ENCODE data around the gene SMIM5.

The SMIM5 gene

GRCh38 chr17:75595284-75595919 is 37.8 kb upstream of the SMIM5 start:
- no peak overlapping the region for H2BK120ac ChIP-seq (ENCODE audit: low read depth, low read length)
- H3K27me3 ChIP-seq (ENCODE audit: control insufficient read depth in 1 of 2, insufficient read depth in 1 of 2, low read length in 2 of 2): peaks cover 21 to 44% of the 10 kb centered on the region in 2 experiments
- no peak overlapping the region for H3K4me3 ChIP-seq (ENCODE audit: insufficient read depth in 1 of 2, low read depth in 1 of 2, low read length in 2 of 2)
- WGBS: 81% methylated on average over 13 of the region's 13 CpGs
- H3K14ac ChIP-seq (ENCODE audit: low read length in 2 of 2): no peak overlapping the region
- H2BK15ac ChIP-seq (ENCODE audit: low read depth, poor library complexity, severe bottlenecking): no peak overlapping the region
- no peak overlapping the region for H2BK12ac ChIP-seq (ENCODE audit: low read length in 2 of 2)
- H3K79me1 ChIP-seq (replicated peaks; ENCODE audit: low read length, poor library complexity, severe bottlenecking): no peaks in the 10 kb centered on the region
- H3K4me2 ChIP-seq (ENCODE audit: low read length, poor library complexity, severe bottlenecking): no peak overlapping the region
- no peak overlapping the region for H3K9ac ChIP-seq (ENCODE audit: low read length)
- no peaks in the 10 kb centered on the region for H3K36me3 ChIP-seq (ENCODE audit: control insufficient read depth in 1 of 2, insufficient read depth in 2 of 2, low read depth in 1 of 2, low read length in 2 of 2)
- no peak overlapping the region for H3K4ac ChIP-seq (ENCODE audit: low read depth in 1 of 2, low read length in 2 of 2)
- no peak for DNase-seq
- H2AK5ac ChIP-seq (ENCODE audit: low read length, severe bottlenecking): no peak overlapping the region
- H3K23ac ChIP-seq (ENCODE audit: low read length in 2 of 2): no peak overlapping the region
- no peaks in the 10 kb centered on the region for H3K9me3 ChIP-seq (ENCODE audit: control insufficient read depth, low read length)
- no peak overlapping the region for H4K91ac ChIP-seq (ENCODE audit: low read length)
- no peak overlapping the region for H3K18ac ChIP-seq (ENCODE audit: low read depth in 1 of 2, low read length in 2 of 2)
- H3K4me1 ChIP-seq (ENCODE audit: control insufficient read depth, insufficient read depth, low read depth, low read length): peaks cover 3% of the 10 kb centered on the region
- no peak overlapping the region for H2AFZ ChIP-seq (ENCODE audit: low read depth, low read length)
- H2BK5ac ChIP-seq (ENCODE audit: low read depth, low read length, poor library complexity, severe bottlenecking): no peak overlapping the region
- H4K8ac ChIP-seq (ENCODE audit: low read length): no peak overlapping the region
- no peak overlapping the region for H3K27ac ChIP-seq (ENCODE audit: low read length, poor library complexity, severe bottlenecking)

- Histone ChIP-seq H3K9ac (ENCODE audit: low read length) (no peak overlapping the region), H3K27me3 (ENCODE audit: control insufficient read depth in 1 of 2, insufficient read depth in 1 of 2, low read length in 2 of 2) (peaks cover 21 to 39% of the 10 kb centered on the region in 2 experiments), H3K4ac (ENCODE audit: low read depth in 1 of 2, low read length in 2 of 2) (no peak overlapping the region), H4K91ac (ENCODE audit: low read length) (no peak overlapping the region), H3K18ac (ENCODE audit: low read depth in 1 of 2, low read length in 2 of 2) (no peak overlapping the region), H3K9me3 (ENCODE audit: control insufficient read depth, low read length) (no peaks in the 10 kb centered on the region), H4K8ac (ENCODE audit: low read length) (no peak overlapping the region), H3K14ac (ENCODE audit: low read length in 2 of 2) (no peak overlapping the region), H2AK5ac (ENCODE audit: low read length, severe bottlenecking) (no peak overlapping the region), H3K4me1 (ENCODE audit: control insufficient read depth, insufficient read depth, low read depth, low read length) (peaks cover 5% of the 10 kb centered on the region), H2BK12ac (ENCODE audit: low read length in 2 of 2) (no peak overlapping the region), H3K36me3 (ENCODE audit: control insufficient read depth in 1 of 2, insufficient read depth in 2 of 2, low read depth in 1 of 2, low read length in 2 of 2) (no peaks in the 10 kb centered on the region), H3K23ac (ENCODE audit: low read length in 2 of 2) (no peak overlapping the region), H2BK120ac (ENCODE audit: low read depth, low read length) (no peak overlapping the region), H3K4me2 (ENCODE audit: low read length, poor library complexity, severe bottlenecking) (no peak overlapping the region), H2BK15ac (ENCODE audit: low read depth, poor library complexity, severe bottlenecking) (no peak overlapping the region), H3K4me3 (ENCODE audit: insufficient read depth in 1 of 2, low read depth in 1 of 2, low read length in 2 of 2) (no peak overlapping the region), H2AFZ (ENCODE audit: low read depth, low read length) (no peak overlapping the region), H2BK5ac (ENCODE audit: low read depth, low read length, poor library complexity, severe bottlenecking) (no peak overlapping the region), H3K79me1 (replicated peaks; ENCODE audit: low read length, poor library complexity, severe bottlenecking) (no peaks in the 10 kb centered on the region), H3K27ac (ENCODE audit: low read length, poor library complexity, severe bottlenecking) (no peak overlapping the region)
- WGBS: 89% methylated on average over 6 of the region's 6 CpGs
- no peak for DNase-seq
Measured at GRCh38 chr17:75595920-75596313, 37.3 kb upstream of the SMIM5 start.

GRCh38 chr17:75596320-75597087 is 36.7 kb upstream of the SMIM5 start:
- Histone ChIP-seq H2BK5ac (ENCODE audit: low read depth, low read length, poor library complexity, severe bottlenecking) (no peak overlapping the region), H3K4me1 (ENCODE audit: control insufficient read depth, insufficient read depth, low read depth, low read length) (peaks cover 8% of the 10 kb centered on the region), H3K27me3 (ENCODE audit: control insufficient read depth in 1 of 2, insufficient read depth in 1 of 2, low read length in 2 of 2) (peaks cover 21 to 40% of the 10 kb centered on the region in 2 experiments), H3K4me3 (ENCODE audit: insufficient read depth in 1 of 2, low read depth in 1 of 2, low read length in 2 of 2) (no peak overlapping the region), H3K9ac (ENCODE audit: low read length) (no peak overlapping the region), H4K8ac (ENCODE audit: low read length) (no peak overlapping the region), H2BK15ac (ENCODE audit: low read depth, poor library complexity, severe bottlenecking) (no peak overlapping the region), H2AFZ (ENCODE audit: low read depth, low read length) (no peak overlapping the region), H3K14ac (ENCODE audit: low read length in 2 of 2) (no peak overlapping the region), H2AK5ac (ENCODE audit: low read length, severe bottlenecking) (no peak overlapping the region), H4K91ac (ENCODE audit: low read length) (no peak overlapping the region), H3K23ac (ENCODE audit: low read length in 2 of 2) (no peak overlapping the region), H3K18ac (ENCODE audit: low read depth in 1 of 2, low read length in 2 of 2) (no peak overlapping the region), H2BK12ac (ENCODE audit: low read length in 2 of 2) (no peak overlapping the region), H3K4ac (ENCODE audit: low read depth in 1 of 2, low read length in 2 of 2) (no peak overlapping the region), H3K36me3 (ENCODE audit: control insufficient read depth in 1 of 2, insufficient read depth in 2 of 2, low read depth in 1 of 2, low read length in 2 of 2) (no peaks in the 10 kb centered on the region), H3K9me3 (ENCODE audit: control insufficient read depth, low read length) (no peaks in the 10 kb centered on the region), H3K79me1 (replicated peaks; ENCODE audit: low read length, poor library complexity, severe bottlenecking) (no peaks in the 10 kb centered on the region), H3K27ac (ENCODE audit: low read length, poor library complexity, severe bottlenecking) (no peak overlapping the region), H3K4me2 (ENCODE audit: low read length, poor library complexity, severe bottlenecking) (no peak overlapping the region), H2BK120ac (ENCODE audit: low read depth, low read length) (no peak overlapping the region)
- 92% methylated on average over 17 of the region's 17 CpGs for WGBS
- no peak for DNase-seq

GRCh38 chr17:75601057-75601987 is 31.9 kb upstream of the SMIM5 start:
- H2BK12ac ChIP-seq (ENCODE audit: low read length in 2 of 2): no peak overlapping the region
- H3K27me3 ChIP-seq (ENCODE audit: control insufficient read depth in 1 of 2, insufficient read depth in 1 of 2, low read length in 2 of 2): peaks cover 6 to 12% of the 10 kb centered on the region in 2 experiments
- no peak overlapping the region for H3K18ac ChIP-seq (ENCODE audit: low read depth in 1 of 2, low read length in 2 of 2)
- H2AFZ ChIP-seq (ENCODE audit: low read depth, low read length): no peak overlapping the region
- no peak overlapping the region for H3K23ac ChIP-seq (ENCODE audit: low read length in 2 of 2)
- H3K4me3 ChIP-seq (ENCODE audit: insufficient read depth in 1 of 2, low read depth in 1 of 2, low read length in 2 of 2): no peak overlapping the region
- no peak overlapping the region for H3K4ac ChIP-seq (ENCODE audit: low read depth in 1 of 2, low read length in 2 of 2)
- no peak overlapping the region for H2BK5ac ChIP-seq (ENCODE audit: low read depth, low read length, poor library complexity, severe bottlenecking)
- H4K91ac ChIP-seq (ENCODE audit: low read length): no peak overlapping the region
- H3K79me1 ChIP-seq (replicated peaks; ENCODE audit: low read length, poor library complexity, severe bottlenecking): no peaks in the 10 kb centered on the region
- H3K27ac ChIP-seq (ENCODE audit: low read length, poor library complexity, severe bottlenecking): no peak overlapping the region
- WGBS: 71% methylated on average over 28 of the region's 28 CpGs
- peak overlapping the region in 1 of 2 experiments; percentile 6 for H3K14ac ChIP-seq (ENCODE audit: low read length in 2 of 2)
- H3K9ac ChIP-seq (ENCODE audit: low read length): no peak overlapping the region
- no peak overlapping the region for H4K8ac ChIP-seq (ENCODE audit: low read length)
- no peak overlapping the region for H3K4me2 ChIP-seq (ENCODE audit: low read length, poor library complexity, severe bottlenecking)
- no peaks in the 10 kb centered on the region for H3K36me3 ChIP-seq (ENCODE audit: control insufficient read depth in 1 of 2, insufficient read depth in 2 of 2, low read depth in 1 of 2, low read length in 2 of 2)
- no peak overlapping the region for H2BK15ac ChIP-seq (ENCODE audit: low read depth, poor library complexity, severe bottlenecking)
- no peak overlapping the region for H2BK120ac ChIP-seq (ENCODE audit: low read depth, low read length)
- H3K4me1 ChIP-seq (ENCODE audit: control insufficient read depth, insufficient read depth, low read depth, low read length): peaks cover 16% of the 10 kb centered on the region
- no peaks in the 10 kb centered on the region for H3K9me3 ChIP-seq (ENCODE audit: control insufficient read depth, low read length)
- peak; percentile 24 for DNase-seq
- H2AK5ac ChIP-seq (ENCODE audit: low read length, severe bottlenecking): no peak overlapping the region
